GM21423 (cell line): ENCODE measurements around the gene HOXA11.

Experiments
- ATAC-seq: cut with Tn5 transposase; IDR thresholded peaks from one replicate; pipeline ENCODE4 v1.9.1; 2021; ENCODE audit warnings: mild to moderate bottlenecking, moderate library complexity; ENCODE audit not compliant: unreplicated experiment

The HOXA11 gene

DNA sequence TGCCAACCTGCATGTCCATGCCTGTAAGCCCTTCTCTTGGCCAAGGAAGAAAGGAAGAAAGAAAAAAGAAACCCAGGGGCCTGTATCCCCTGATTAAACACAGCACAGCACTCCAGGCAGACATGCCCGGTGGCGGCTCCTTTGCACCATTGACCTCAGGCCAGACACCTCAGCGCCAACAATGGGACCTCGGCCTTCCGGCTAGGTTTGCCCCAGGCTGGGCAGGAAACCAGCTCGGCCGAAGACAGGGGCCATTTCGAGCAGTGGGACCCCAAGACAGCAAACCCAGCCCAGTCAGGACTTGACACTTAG lies 13.8 kb downstream of the HOXA11 start:
- no peak for ATAC-seq

DNA sequence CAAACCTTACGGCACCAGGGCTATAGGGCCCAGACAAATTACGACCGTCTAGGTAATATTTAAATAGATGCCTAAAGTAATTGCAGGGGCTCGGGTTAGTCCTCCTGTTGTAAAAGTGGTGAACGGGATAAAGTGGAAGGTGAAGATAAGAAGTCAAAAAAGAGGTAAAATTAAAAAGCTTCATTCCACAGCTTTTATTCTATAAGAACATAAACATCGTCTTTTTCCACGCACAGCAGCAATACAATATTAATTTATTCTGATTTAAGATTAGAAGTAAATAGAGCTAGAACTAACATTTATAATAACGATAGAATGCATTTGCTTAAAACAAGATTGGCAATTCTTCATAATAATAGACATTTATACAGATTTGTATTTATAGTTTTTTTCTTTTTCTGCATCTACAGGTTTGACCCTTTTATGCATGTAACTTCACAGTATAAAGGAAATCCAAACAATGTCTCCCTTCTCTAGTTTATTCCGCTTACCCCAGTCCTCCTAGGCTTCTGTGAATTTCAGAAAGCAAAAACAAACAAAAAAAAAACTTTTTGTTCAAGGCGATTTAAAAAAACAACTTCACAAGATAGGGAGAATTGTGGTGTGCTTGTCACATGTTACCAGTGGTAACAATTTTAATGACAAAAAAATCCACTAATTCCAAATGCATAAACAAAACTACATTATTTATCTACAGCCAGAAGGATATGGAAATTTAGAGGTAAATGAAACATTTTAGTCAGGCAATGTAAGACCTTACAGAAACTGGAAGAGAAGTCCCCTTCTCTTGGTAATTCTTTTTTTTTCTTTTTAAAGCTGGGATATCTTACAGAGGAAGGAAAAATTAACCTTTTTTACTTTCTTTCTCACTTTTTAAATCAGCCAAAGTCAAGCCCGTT lies 14.4 kb downstream of the HOXA11 start:
- ATAC-seq: no peak

DNA sequence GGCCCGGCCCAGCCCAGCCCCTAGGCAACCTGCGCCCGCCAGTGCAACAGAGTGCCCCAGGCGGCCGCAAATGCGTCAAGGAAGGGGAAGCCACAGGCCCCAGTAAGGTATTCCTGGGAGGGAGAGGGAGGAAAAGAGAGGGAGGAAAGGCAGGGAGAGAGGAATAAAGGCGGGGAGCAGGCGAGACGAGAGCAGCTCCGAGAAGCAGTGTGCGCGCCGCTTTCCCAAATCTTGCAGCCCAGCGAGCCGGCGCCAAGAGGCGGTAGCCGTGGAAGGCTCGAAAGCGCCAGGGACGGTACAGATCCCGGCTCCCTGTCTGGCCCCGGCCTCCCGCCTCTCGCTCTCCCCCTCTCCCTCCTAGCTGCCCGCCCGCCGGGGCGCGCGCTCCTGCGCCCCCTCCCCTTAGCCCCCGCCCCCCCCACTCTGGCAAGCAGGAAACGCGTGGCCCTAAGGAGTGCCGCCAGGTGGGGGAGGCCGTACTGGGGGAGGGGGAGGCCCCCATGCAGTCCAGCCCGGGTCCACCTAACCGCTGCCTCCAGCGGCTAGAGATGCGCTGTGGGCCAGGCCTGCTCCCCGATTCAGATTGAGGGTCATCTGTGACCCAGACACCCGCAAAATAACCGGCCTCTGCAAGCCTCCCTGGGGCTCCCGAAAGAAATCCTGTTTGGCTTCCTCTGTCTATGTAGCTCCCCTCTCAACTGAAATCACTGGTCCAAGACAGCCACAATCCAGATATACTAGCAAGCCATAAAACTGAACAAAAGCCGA lies 15.2 kb downstream of the HOXA11 start:
- no peak for ATAC-seq

DNA sequence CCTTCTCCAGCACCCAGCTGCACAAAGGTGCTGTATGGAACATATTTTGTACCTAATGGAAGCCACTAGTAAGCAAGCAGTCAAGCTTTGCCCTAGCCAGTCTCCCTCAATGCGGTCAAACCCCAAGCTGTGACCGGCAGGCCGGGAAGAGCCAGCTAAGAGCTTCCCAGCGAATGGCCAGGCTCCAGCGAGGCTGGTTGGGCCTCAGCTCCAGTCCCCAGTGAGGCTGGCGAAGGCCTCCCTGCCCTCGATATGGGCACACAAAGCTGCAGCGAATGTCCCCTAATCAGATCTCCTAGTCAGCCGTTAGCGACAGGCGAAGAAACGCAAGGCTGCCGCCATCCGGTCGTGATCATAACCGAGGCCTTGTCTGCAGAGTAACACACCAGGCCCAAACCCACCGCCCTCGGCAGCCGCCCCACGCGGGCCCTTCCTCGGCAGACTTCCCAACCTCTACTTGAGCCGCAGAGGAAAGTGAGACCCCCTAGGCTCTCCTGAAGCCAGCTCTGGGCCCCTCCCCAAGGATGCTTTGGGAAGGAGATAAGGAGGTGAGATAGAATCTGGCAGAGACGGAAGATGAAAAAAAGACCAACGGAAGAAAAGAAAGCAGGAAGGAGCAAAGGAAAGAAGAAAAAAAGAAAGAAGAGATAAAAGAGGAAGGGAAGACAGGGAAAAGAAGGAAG lies 16.6 kb downstream of the HOXA11 start:
- ATAC-seq: no peak

DNA sequence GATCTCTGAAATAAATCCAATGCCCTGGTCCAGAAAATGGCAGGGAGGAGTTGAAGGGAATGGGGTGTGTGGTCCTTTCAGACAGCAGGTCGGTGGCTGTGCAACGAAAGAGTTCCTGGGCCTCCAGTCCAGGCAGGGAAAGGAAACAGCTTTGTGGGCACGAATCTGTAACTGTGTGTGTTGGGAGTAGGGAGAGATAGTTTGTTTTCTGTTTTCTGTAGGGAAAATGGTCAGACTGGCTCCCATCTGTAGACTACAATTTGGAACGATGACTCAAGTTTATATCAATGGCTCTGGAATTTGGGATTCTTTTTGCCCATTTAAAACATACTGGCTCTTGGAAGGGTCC lies 17.1 kb downstream of the HOXA11 start:
- ATAC-seq: no peak

DNA sequence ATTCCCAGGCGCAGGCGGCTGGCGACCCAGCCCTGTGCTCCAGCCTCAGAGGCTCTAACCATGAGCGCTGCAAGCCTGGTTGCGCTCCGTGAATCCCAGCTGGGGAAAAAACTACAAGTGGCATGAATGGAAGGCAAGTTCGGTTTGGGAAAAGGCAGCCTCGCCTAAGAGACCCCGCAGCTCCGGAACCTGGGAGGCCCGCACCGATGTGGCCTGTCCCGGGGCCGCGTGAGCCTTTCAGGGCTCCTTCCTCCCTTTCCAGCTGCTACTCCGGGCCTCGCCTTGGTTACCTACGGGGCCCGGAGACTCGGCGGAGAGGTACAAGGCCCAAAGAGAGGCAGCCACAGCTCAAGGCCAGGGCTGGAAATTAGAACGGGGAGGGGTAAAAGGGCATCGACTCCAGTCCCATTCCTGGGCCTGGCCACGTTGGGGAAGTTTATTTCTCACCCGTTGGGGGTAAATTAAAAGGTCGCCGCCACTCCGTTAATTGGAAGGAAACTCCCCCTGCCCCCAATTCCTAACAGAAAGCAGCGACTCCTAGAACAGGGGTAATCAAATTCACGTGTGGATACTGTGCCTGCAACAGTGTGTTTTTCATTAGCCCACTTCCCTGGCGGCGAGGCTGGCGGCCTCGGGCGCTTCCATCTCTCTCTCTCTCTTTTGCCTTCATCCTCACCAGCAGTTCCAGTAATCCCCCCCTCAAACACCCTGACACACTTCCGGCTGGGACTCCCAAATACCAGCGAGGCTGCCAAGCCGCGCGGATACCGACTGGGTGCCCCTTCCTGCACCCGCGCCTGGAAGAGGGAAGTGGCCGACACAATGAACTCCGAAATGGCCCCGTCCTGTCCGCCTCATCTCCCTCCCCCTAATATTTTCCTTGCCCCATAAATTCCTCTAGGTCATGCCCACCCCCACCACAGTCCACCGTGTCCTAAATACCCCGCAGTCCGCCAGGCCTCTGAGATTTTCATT lies 18.2 kb downstream of the HOXA11 start:
- ATAC-seq: no peak

DNA sequence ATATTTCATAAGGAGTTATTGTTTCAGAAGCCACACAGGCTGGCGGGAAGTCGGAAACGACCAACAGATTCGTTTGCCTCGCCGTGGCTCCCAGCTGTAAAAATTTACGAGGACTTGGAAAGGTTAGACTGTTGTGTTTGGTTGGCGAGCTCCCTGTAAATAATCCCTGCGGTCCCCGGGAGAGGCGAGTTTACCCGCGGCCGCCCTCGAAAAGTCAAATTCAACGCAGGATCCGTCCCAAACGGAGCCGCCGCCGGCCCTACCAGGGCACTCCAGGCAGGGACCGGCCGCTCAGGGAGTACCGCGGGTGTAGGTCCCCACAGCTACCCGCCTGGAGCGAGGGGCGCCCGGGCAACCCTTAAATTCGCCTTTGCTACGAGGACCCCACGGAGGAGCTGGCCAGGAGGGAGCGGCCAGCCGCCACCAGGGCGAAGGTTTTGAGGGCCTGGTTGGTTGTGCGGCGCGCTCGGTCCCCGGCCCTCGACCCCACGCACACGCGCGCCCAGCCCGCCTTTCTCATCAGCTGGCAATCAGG lies 19.0 kb downstream of the HOXA11 start:
- ATAC-seq: no peak

DNA sequence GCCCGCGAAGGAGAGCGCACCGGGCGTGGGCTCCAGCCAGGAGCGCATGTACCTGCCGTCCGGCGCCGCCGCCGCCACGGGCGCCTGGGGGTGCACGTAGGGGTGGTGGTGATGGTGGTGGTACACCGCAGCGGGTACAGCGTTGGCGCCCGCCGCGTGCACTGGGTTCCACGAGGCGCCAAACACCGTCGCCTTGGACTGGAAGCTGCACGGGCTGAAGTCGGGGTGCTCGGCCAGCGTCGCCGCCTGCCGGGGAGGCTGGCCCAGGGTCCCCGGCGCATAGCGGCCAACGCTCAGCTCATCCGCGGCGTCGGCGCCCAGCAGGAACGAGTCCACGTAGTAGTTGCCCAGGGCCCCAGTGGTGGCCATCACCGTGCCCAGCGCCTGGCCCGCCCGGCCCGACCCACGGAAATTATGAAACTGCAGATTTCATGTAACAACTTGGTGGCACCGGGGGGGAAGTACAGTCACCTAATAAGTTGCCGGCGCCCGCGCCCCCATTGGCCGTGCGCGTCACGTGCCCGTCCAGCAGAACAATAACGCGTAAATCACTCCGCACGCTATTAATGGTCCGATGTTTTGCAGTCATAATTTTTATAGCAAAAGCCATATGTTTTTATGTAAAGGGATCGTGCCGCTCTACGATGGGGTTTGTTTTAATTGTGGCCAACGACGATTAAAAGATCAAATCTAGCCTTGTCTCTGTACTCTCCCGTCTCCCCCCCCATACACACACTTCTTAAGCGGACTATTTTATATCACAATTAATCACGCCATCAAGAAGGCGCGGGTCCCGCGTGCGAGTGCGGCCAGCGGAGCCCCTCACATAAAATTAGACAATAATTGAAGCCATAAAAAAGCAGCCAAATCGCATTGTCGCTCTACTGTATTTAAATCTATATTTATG lies 19.7 kb downstream of the HOXA11 start, which contains the start of gene HOXA9:
TSS of gene HOXA9 (minus strand) at position 449 of the 907 bp plus-strand sequence. CDS start at position 369, 80 bp downstream.
- ATAC-seq: no peak

DNA sequence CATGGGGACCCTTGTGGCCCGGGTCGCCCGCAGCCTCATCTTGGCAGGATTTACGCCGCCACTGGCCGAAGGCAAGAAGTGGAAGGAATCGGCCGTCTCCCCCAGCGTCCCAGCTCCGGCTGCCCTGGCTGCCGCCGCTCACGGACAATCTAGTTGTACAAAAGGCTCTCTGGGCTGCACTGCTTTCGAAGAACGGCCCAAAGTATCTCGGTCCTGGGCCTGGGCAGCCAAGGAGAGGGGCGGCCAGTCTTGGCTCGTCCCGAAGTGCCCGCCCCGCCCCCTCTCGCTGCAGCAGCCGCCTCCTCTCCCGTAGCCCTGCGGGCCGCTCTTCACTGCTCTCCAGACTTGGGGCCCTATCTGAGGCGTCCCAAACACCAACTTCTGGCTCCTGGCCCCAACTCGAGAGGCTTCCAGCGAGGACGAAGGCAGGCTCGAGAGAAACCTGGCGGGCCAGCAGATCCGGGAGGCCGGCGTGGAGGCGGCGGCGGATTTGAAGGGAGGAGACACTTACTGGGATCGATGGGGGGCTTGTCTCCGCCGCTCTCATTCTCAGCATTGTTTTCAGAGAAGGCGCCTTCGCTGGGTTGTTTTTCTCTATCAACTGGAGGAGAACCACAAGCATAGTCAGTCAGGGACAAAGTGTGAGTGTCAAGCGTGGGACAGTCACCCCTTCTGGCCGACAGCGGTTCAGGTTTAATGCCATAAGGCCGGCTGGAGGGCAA lies 20.5 kb downstream of the HOXA11 start:
- no peak for ATAC-seq

DNA sequence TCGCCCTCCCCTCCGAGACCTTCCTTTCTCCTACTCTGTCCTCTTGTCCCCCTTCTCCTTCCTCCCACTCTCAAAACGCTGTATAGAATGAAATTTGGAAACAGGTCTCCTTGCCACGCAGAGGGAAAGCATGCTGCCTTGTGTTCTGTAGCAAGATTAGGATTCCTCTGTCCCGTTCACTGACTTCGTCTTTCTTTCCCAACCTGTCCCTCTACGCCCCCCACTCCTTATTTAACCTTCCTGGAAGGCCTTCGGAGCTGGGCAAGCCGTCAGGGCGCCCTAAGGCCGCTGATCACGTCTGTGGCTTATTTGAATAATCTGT lies 21.0 kb downstream of the HOXA11 start:
- ATAC-seq: no peak

DNA sequence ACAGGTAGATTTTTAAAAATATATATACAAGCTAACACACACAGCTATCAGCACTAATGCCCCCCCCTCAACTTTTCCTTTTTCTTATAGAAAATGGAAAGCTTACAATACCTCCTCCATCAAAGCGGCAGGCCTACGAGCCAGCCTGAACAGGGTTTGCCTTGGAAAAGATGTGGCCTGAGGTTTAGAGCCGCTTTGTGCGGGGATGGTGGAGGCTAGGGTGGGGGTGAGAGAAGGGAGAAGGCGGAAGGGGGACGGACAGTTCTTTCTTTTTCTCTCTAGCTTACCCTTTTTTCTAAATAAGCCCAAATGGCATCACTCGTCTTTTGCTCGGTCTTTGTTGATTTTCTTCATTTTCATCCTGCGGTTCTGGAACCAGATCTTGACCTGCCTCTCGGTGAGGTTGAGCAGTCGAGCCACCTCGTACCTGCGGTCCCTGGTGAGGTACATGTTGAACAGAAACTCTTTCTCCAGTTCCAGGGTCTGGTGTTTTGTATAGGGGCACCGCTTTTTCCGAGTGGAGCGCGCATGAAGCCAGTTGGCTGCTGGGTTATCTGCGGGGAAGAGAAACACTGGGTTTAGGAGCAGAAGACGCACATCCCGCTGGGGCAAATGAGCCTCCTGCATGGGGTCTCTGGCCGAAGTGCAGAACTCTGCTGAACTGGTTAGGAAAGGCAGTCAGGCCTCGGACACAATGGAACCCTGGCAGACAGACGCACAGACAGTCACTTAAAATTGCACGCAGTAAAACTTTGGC lies 21.6 kb downstream of the HOXA11 start:
- no peak for ATAC-seq

DNA sequence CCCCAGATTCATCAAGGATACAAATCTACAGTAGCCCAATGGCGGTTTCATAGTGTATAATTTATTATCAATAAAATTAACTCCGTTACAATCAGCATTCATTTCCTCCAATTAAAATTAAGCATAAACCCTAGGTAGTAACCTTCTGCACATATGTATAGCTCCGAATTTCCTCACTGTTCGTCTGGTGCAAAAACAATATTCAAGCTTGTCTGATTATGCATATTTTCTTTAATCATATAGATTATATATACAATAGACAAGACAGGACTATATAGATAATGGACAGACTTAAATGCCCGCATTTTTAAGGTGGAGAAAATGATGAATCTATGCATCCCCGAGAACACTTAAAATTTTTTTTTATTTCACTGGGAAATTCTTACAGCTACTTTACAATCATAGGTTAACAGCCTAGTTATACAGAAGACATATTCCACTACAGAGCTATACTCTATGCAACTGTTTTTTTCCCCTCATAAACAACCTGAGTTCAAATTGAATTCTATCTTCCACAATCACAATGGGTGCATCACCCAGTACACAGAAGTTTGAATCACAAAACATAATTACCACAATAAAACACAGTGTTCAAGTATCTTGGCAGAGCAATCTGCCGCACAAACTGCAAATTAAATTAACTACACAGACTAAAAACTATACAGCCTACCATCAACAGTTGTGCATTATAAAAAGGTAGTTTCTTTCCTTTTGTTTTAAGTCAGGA lies 22.3 kb downstream of the HOXA11 start:
- ATAC-seq: no peak

DNA sequence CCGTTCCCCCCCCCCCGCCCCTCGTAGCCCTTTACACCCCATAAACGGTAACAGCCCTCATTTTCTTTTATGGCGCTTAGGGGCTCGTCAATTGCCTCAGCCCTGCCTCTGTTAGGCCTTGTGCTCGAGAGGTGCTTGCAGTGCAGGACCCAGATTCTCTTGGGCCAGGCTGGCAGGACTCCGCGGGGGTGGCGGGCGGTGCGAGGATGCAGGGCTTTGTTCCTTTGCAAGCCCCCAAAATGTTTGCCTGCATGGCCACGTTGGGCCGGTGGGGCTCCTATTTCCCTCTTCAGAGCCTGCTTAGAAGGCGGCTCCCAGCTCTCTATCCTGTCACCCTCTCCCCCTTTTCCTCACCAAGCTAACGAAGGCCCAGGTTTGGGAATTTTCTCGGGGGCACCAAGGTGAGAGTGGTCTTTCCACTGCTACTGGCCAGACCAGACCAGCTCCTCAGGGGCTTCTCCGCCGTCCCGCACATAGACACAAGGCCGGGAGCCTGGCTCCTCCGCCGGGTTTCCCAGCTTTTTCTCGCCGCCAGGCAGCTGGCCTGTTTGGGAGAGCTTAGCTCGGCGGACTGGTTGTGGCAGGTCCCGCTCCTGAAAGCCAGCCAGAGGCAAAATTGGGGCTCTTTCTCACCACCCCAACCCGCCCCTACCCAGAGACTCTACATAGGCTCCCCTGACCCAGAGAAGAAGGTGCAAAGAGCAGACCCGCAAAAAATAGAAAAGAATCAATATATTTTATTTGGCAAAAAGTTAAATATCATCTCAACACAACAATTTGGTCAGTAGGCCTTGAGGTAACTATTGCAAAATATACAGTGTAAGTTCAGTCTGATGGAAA lies 23.1 kb downstream of the HOXA11 start:
- no peak for ATAC-seq

DNA sequence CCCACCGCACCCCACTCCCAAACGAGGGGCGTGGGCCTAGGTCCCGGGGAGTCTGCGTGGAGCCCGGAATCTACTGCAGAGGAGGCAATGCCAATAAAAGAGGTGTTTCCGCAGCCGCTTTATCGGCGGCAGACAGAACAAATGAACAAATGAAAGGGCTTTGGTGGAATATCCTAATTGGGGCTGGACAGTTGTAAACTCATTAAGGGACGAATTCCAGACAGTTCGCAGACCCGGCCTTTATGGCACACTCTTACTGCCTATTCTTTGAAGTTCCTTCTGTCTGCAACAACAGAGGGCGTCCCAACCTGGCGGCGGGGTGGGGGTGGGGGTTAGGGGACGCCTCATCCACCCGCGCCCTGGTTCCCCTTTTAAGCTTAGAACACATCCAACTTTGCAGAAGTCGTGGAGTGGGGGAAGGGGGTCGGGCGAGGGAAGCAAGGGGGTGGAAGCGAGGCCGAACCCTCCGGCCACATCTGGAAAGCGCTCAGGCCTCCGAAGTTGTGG lies 23.8 kb downstream of the HOXA11 start:
- no peak for ATAC-seq

DNA sequence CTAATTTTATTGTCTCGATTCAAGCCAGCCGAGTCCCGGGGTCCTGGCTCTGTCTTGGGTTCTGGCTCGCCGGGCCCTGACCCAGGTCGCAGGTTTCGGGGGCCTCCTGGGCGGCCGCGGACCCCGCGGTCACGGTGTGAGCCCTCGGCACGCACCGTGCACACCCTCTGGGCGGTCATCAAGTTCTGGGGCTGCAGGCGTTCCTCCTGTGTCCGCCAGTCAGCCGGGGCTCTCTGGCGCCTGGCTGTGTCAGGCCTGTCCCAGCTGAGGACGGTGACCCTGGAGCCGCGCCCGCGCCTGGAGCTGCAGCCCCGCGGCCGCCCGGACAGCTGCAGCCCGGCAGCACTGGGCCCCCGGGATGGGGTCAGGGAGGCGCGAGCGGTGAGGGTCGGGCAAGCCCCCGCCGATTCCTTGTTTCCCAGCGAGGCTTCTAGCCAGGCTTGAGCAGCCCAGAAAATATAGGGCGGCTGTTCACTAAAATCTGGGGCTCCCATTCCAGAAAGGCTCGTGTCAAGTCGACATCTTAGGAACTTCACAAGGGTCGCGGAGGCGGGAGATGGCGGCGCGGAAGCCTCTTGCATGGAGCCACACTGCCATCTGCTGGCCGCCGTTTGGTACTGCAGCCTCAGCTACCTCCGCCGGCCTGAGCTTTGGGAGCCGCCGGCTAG lies 24.4 kb downstream of the HOXA11 start:
- ATAC-seq: no peak

DNA sequence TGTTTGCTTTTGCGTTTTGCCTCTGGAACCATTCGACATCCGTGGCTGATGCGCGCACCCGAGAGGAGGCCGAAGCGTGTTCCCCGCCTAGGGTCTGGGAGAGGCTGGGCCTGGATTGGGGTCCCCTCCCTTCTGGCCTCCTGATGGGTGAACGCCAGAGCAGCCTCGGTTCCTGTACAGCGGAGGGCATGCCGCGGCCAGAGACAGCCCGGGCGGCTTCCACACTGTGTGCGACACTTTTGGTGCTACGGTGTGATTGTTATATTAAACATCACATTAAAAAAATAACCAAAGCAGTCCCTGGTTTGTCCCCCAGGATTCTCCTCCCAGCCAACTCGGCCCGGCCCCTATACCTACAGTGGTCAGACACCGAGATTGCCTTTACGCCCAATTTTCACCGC lies 24.9 kb downstream of the HOXA11 start:
- ATAC-seq: no peak
